ENCODE measurements around the gene RARB. TPM values are rescaled to one million over a fixed set of nuclear protein-coding genes. Genes with fewer than 3 reads are reported as not detected.

Gene RARB
- total and polyA plus RNA-seq, 2 of the 13 experiments (the other 11 are each of a cell fraction or from before 2014, with no cell fraction given), result 0.16 TPM; not detected in 1

GRCh38 chr3:25454005-25454927 is 26.2 kb downstream of the RARB start (continued):
- TF ChIP-seq ZNF770 (CRISPR knock-in tag; IDR thresholded peaks at IDR 0.05), result no peak
- no peak for TF ChIP-seq ZBTB8A (CRISPR knock-in tag; IDR thresholded peaks at IDR 0.05; ENCODE audit: borderline replicate concordance, low read depth)
- TF ChIP-seq ZBTB40 (IDR thresholded peaks at IDR 0.05), result no peak
- TF ChIP-seq ZBTB40 (CRISPR knock-in tag; IDR thresholded peaks at IDR 0.05), result no peak
- TF ChIP-seq ZNF800 (CRISPR knock-in tag; IDR thresholded peaks at IDR 0.05), result no peak
- no peak for TF ChIP-seq NFATC3 (CRISPR knock-in tag; IDR thresholded peaks at IDR 0.05)

Data from HepG2 (cell line).